ENCODE results near the gene VPS26A.

VPS26A gene

GRCh38 chr10:69123747-69124562 is at the start of gene VPS26A:
Gene VPS26A, plus strand, starts transcription at chr10:69124178. Its CDS starts 100 bp downstream, at chr10:69124278.
- FAIRE-seq, result peak; percentile 90

DNA sequence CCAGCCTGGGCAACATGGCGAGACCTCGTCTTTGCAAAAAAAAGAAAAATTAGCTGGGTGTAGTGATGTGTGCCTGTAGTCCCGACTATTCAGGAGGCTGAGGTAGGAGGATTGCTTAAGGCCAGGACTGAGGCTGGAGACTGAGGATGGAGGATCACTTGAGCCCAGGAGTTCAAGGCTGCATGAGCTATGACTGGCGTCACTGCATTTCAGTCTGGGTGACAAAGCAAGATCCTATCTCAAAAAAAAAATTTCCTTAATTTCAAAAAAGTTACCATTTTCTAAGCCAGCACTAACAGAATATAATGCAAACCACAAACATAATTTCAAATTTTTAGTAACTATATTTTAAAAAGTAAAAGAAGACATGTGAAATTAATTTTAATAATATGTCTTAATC is 49.4 kb upstream of the VPS26A start:
- no peak for FAIRE-seq

DNA sequence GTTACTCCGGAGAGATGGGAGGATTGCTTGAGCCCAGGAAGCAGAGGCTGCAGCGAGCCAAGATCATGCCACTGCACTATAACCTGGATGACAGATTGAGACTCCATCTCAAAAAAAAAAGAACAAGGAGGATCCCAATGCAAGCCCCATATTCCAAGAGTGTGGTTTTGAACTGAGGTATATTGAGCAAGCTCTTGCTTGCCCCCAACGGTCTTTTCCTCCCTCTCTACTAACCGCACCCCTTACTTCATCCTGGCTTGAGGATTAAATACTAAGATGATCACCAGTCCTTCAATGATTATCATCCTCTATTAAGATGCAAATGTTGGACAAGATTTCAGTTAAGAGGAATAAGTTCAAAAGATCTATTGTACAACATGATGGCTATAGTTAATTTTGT is 48.5 kb upstream of the VPS26A start:
- no peak for FAIRE-seq

- no peak for FAIRE-seq
These were observed 45.7 kb upstream of the VPS26A start for GRCh38 chr10:69078311-69078710.

DNA sequence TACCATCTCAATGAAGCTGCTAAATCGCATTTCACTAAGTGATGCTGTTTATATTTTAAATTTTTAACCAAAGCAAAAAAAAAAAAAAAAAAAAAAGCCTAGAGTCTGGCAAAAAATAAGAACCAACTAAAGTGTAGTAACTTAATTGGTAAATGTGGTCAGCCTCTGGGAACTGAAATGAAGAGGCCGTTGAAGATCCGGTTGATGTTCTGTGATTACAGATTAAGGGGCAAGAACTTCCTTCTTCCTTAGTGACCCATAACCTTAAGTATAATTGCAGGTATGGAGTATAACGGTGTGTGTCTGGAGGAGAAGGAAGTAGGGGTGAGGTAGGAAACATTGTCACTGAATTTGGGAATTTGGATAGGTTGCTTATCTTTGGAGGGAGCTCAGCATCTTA is 43.8 kb upstream of the VPS26A start:
- no peak for FAIRE-seq

GRCh38 chr10:69086001-69086509 is 37.9 kb upstream of the VPS26A start:
- FAIRE-seq, result no peak

GRCh38 chr10:69087590-69088470 is 36.1 kb upstream of the VPS26A start, which contains the start of gene SRGN:
Gene SRGN, plus strand, starts transcription at chr10:69088103. Its CDS starts 55 bp downstream, at chr10:69088158.
- FAIRE-seq, result no peak

- no peak for FAIRE-seq
These were observed 35.6 kb upstream of the VPS26A start for GRCh38 chr10:69088471-69088769.

GRCh38 chr10:69088801-69089501 is 35.0 kb upstream of the VPS26A start:
- FAIRE-seq, result no peak

DNA sequence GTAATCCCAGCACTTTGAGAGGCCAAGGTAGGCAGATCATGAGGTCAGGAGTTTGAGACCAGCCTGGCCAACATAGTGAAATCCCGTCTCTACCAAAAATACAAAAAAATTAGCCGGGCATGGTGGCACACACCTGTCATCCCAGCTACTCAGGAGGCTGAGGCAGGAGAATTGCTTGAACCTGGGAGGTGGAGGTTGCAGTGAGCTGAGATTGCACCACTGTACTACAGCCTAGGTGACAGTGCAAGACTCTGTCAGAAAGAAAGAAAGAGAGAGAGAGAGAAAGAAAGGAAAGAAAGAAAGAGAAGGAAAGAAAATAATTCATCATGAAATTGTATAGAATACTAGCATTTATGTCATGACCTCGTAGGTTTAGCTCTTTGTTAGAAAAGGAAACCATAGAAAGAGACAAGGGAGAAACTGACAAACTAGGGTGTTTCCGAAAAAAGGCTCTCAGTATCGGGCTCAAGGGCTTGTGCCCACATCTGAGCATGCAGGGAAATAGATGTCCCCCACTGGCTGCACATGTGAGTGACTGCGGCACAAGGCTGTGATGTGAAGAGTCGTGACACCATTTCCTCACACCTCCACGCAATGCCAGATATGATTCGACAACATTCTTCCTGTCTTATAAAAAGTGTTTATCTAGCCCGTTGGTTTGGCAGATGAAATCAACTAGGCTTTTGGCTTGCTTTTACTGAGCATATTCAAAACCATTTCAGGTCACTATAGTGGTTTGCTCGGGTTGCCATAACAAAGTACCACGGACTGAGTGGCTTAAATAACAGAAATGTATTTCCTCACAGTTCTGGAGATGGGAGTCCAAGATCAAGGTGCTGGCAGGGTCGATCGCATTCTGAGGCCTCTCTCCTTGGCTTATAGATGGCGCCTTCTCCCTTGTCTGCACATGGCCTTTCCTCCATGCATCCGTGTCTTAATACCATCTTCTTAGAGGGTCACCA is 34.1 kb upstream of the VPS26A start:
- FAIRE-seq, result no peak

- FAIRE-seq, result no peak
These were observed 33.3 kb upstream of the VPS26A start for GRCh38 chr10:69090685-69091084.

DNA sequence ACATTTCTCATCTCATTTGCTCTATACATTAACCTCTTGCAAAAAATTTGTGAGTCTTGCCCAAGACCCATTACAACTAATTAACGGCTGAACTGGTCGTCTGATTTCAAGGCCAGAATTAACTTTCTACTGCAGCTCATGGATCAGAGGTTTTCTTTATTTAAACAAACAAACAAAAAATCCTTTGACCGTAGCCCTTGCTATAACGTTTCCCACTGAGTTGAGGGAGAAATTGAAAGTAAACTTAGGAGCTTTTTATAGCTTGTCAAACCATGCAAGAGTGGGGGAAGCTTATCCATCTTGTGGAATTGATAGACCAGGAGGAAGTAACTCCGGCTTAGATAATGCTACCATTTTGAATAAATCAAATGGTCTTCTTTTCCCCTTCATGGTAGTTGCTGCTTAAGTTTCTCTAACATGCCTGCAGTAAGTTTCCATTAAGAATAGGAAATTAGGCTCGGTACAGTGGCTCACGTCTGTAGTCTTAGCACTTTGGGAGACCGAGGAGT is 32.8 kb upstream of the VPS26A start:
- no peak for FAIRE-seq

DNA sequence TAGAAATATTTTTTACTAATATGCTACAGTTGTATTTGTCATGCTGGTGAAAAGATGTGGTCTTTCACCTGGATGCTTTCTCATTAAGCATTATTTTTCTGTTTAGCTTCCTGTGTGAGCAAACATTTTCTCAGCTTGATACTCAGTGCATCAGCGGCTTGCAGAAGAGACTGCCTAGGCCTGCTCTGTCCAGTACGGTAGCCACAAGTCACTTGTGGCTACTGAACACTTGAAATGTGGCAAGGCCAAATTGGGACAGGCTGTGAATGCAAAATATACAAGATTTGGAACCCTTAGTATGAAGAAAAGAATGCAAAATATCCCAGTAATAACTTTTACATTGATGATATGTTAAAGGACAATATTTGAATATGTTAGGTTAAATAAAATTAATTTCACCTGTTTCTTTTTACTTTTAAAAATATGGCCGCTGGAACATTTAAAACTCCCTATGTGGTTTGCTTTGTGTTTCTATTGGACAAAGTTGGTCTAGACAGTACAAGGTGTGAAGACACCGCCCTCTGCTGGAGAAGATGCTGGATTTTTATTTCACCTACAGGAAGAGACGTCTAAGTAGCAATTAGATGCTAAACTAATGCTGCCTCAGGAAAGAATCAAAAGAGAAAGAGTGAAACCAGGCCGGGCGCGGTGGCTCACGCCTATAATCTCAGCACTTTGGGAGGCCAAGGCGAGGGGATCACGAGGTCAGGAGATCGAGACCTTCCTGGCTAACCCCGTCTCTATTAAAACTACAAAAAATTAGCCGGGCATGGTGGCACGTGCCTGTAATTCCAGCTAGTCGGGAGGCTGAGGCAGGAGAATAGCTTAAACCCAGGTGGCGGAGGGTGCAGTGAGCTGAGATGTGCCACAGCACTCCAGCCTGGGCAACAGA is 30.8 kb upstream of the VPS26A start:
- FAIRE-seq, result peak; percentile 90

GRCh38 chr10:69093933-69094332 is 30.0 kb upstream of the VPS26A start:
- no peak for FAIRE-seq

GRCh38 chr10:69096045-69096444 is 27.9 kb upstream of the VPS26A start:
- no peak for FAIRE-seq

- FAIRE-seq, result no peak
These were observed 26.2 kb upstream of the VPS26A start for GRCh38 chr10:69097729-69098128.

DNA sequence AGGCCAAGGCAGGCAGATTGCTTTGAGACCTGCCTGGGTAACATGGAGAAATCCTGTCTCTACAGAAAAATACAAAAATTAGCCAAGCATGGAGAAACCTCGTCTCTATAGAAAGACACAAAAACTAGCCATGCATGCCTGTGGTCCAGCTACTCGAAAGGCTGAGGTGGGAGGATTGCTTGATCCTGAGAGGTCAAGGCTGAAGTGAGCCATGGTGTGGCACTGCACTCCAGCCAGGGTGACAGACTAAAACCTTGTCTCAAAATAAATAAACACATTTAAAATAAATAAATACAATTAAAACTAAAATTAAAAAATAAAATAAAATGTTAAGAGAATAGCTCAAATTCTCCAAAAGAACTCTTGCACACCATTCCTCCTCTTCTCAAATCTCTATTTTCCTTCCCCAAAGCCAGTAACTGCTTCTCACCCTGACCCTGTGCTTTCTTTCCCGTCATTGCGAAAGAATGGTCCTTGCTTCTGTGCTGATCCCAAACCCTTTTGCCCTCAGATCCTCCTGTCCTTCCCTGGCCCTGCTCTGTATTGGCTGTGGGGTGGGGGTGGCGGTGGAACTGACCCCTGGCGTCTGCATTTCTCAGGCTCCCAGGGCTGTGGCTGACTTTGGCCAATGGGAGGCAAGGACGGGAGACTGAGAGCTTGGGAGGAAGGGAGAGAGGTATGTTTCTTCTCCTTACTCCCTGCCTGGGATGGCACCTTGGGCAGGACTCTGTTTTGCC is 23.7 kb upstream of the VPS26A start:
- FAIRE-seq, result no peak

DNA sequence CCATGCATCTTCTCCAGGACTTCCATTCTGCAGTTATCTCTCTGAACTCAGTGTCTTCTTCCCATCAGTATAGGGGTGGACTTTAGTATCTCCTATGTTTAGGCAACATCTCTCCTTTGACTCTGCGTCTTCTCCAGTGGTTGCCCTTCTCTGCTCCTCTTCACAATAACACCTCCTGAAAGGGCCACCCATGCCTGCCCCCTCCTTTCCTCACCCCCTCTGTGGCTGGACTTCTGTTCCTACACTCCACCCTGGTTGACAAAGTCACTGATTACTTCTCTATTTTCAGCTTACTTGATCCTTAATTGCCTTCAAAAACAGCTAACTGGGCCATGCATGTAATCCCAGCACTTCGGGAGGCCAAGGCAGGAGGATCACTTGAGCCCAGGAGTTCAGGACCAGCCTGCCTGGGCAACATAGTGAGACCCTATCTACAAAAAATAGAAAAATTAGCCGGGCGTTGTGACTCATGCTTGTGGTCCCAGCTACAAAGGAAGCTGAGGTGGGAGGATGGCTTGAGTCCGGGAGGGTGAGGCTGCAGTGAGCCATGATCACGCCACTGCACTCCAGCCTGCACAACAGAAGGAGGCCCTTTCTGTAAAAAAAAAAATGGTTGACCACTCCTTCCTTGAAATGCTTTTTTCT is 22.4 kb upstream of the VPS26A start:
- FAIRE-seq, result no peak

- no peak for FAIRE-seq
These were observed 21.5 kb upstream of the VPS26A start for GRCh38 chr10:69102440-69102839.

Data from TTC549 (cell line).